ENCODE data around the gene LRRC25. TPM values are rescaled to one million over a fixed set of nuclear protein-coding genes. Genes with fewer than 3 reads are reported as not detected.

The LRRC25 gene
- total RNA-seq, 1 experiment from 2014 or later = 0.31 TPM

DNA sequence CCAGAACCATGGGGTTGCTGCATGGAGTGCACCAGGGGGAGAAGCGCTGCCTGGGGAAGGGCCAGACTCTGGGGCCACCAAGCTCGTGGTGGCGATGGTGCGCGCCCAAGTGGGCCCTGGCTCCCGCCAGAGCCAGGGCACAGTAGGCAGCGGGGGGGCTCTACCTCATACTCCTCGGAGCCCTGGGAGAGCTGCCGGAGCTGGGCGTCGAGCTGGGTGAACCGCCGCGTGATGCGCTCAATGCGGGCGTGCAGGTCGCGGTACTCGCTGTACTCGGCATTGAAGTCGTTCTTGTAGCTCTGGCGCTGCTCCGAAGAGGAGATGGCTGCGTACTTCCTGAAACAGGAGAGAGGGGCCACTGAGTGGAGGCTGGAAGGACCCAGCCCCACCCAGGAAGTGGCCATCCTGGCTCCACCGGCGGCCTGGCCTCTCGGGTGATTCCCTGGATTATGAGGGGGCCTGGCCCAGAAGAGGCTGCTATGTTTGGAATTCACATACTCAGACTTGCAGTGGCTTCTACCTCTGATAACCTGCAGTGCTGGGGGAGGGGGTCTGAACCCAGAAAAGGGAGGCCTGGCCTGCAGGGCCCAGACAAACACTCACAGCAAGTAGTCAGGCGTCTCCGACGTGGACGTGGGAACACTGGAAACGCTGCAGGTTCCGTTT is 48.9 kb upstream of the LRRC25 start (continued):
- TF ChIP-seq, protein P1, sequence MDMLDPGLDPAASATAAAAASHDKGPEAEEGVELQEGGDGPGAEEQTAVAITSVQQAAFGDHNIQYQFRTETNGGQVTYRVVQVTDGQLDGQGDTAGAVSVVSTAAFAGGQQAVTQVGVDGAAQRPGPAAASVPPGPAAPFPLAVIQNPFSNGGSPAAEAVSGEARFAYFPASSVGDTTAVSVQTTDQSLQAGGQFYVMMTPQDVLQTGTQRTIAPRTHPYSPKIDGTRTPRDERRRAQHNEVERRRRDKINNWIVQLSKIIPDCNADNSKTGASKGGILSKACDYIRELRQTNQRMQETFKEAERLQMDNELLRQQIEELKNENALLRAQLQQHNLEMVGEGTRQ (CRISPR knock-in tag; IDR thresholded peaks at IDR 0.05) = no peak
- TF ChIP-seq FOXK1 (CRISPR knock-in tag; IDR thresholded peaks at IDR 0.05) (no peak), ZNF317 (CRISPR knock-in tag; IDR thresholded peaks at IDR 0.05; ENCODE audit: borderline replicate concordance, low read depth) (no peak), ZNF396 (CRISPR knock-in tag; IDR thresholded peaks at IDR 0.05; ENCODE audit: borderline replicate concordance) (no peak), KAT7 (CRISPR knock-in tag; IDR thresholded peaks at IDR 0.05; ENCODE audit: borderline replicate concordance) (no peak), GABPB1 (CRISPR knock-in tag; IDR thresholded peaks at IDR 0.05) (no peak), ARID4B (CRISPR knock-in tag; IDR thresholded peaks at IDR 0.05; ENCODE audit: borderline replicate concordance) (no peak), TEAD4 (CRISPR knock-in tag; IDR thresholded peaks at IDR 0.05) (no peak)
- TF ChIP-seq, protein P2, sequence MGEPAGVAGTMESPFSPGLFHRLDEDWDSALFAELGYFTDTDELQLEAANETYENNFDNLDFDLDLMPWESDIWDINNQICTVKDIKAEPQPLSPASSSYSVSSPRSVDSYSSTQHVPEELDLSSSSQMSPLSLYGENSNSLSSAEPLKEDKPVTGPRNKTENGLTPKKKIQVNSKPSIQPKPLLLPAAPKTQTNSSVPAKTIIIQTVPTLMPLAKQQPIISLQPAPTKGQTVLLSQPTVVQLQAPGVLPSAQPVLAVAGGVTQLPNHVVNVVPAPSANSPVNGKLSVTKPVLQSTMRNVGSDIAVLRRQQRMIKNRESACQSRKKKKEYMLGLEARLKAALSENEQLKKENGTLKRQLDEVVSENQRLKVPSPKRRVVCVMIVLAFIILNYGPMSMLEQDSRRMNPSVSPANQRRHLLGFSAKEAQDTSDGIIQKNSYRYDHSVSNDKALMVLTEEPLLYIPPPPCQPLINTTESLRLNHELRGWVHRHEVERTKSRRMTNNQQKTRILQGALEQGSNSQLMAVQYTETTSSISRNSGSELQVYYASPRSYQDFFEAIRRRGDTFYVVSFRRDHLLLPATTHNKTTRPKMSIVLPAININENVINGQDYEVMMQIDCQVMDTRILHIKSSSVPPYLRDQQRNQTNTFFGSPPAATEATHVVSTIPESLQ (CRISPR knock-in tag; IDR thresholded peaks at IDR 0.05) = no peak
- TF ChIP-seq, protein P3, sequence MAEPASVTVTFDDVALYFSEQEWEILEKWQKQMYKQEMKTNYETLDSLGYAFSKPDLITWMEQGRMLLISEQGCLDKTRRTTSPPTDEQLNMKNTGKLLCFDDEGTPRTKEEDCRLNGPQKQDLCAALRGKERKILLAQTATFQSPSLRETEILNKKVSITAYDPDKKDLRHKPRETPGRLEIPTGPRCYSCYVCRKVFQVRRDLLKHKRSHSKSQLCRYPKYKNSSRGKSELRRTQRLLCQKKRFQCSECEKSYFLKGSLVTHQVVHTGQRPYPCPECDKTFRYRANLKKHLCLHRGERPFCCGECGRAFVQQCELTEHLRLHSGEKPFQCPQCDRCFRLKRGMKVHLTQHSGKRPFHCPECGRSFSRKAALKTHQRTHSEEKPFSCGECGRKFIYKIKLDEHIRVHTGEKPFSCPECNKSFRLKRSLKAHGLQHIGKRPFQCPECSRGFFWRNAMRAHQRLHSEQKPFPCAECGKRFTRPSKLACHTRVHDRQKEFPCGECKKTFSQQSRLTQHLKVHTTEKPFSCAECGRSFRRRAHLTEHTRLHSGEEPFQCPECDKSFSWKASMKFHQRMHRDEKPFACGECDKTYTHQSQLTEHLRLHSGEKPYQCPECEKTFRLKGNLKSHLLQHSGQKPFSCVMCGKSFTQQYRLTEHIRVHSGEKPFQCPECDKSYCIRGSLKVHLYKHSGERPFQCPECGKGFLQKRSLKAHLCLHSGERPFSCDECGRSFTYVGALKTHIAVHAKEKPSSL (CRISPR knock-in tag; conservative IDR thresholded peaks at IDR 0.05) = no peak

DNA sequence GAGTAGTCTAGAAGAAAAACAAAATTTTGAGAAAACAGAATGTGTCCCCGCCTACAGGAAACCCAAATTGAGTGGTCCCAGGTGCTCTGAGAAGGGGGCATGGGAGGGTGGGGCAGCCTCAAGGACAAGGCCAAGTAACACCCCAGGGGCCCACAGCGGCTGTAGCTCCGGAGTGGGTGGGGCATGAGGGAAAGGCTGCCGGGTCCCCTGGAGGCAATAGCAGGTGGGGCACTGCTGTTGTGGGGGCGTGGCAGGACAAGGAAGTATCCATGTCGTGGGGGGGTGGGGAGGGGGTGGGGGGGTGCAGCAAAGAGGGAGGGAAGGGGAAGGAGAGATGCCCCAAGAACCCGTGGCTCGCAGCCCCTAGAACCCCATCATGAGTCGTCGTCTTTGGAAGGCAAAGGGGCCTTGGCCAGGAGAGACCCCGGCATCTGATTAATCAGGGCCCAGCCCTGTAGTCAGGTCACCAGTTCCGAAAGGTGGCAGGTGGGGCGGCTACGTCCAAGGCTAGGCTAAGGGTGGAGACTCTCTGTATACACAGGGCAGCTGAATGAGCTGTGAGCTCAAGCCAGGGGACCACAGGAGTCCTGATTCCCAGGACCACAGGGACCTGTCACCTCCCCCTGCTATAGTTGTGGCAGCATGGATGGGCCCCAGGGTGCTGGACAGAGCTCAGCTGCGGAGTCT is 48.0 kb upstream of the LRRC25 start:
- DNase-seq (ENCODE audit: low spot score) = no peak
- ChIA-PET CTCF (interaction anchor here (1.6 kb wide), 1 partner anchor 16 kb away, joined by 6 read pairs; no protein-coding TSS in a partner anchor), POLR2A (no interaction called here)
- H3K4me1 Mint-ChIP-seq = no peaks in the 10 kb centered on the region
- H3K9me3 Mint-ChIP-seq = peaks cover 5% of the 10 kb centered on the region
- no peak overlapping the region for H3K4me3 Mint-ChIP-seq
- H3K27ac Mint-ChIP-seq = no peak overlapping the region
- H3K27me3 Mint-ChIP-seq (ENCODE audit: low read depth) = no peaks in the 10 kb centered on the region
- peaks cover 13% of the 10 kb centered on the region for H3K36me3 Mint-ChIP-seq
- no peak for ATAC-seq
- TF ChIP-seq NFATC4 (CRISPR knock-in tag; IDR thresholded peaks at IDR 0.05) (no peak), FOXJ3 (CRISPR knock-in tag; IDR thresholded peaks at IDR 0.05; ENCODE audit: borderline replicate concordance) (no peak), TCF7 (CRISPR knock-in tag; IDR thresholded peaks at IDR 0.05; ENCODE audit: low read depth) (no peak), MLX (CRISPR knock-in tag; IDR thresholded peaks at IDR 0.05) (no peak), ZNF512 (CRISPR knock-in tag; IDR thresholded peaks at IDR 0.05; ENCODE audit: borderline replicate concordance) (no peak), SP1 (CRISPR knock-in tag; conservative IDR thresholded peaks at IDR 0.05) (no peak), ZMAT4 (CRISPR knock-in tag; IDR thresholded peaks at IDR 0.05) (no peak)

All from WTC11 (cell line).